Measurements from ENCODE around the gene SPATA46.
A peak's percentile ranks its signal among the peaks of the same experiment; 100 is the strongest.

The SPATA46 gene

GRCh38 chr1:162390396-162391185, 13.9 kb upstream of the SPATA46 start:
- no peak for DNase-seq

- no peak for DNase-seq
Observed at GRCh38 chr1:162389971-162390370, 13.3 kb upstream of the SPATA46 start.

DNA sequence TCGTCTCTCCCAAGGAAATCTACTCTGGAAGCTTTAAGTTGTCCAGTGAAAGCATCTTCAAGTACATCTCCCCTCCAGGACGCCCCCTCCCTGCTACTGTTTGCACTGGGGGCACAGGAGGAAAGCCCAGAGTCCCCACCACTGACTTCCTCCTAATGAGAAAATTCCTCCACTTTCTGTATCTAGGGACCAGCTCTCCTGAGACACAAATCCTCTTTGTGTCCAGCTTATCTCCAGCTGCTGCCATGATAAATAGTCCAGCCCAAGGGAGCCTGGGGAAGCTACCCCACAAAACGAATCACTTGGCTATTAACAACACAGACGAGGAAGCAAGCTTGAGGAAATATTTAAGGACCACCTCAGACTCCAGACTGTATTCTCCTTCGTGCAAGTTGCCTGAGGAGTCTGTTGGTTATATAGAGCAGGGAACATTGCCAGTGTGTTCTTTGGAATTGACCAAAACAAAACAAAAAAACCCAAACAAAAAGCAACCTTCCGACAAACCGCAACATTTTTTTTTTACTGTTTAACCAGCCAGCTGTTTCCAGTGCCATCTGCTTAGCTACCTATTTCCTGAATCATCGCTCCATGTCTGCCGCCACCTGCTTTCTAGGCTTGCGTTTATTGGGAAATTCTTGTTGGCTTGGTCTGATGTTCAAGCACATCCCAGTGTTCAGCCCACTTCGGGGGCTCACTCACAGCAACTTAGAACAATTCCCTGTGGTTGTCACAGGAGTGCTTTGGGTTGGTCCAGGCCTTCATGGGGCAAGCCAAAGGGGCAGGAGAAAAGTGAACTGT, 12.6 kb upstream of the SPATA46 start:
- peak; percentile 12 for DNase-seq

DNA sequence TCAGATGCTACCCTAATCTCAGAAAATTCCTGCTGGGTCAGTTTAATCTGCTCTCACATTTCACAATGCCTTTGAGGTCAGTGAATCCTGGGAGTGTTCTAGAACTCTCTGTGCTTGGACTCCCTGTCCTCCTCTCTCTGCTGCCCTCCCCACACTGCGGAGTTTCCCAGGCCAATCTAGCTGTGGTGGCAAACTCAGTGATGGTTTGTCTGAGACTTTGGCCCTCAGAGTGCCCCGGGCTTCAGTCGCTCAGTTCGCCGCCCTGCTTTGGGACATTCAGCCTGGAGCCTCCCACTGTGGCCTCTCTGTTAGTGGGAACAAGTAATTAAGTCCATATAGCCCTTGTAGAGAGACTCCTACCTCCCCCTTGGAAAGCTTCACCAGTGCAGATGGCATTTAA, 12.0 kb upstream of the SPATA46 start:
- DNase-seq = no peak

- no peak for DNase-seq
Observed at GRCh38 chr1:162388083-162388594, 11.5 kb upstream of the SPATA46 start.

DNA sequence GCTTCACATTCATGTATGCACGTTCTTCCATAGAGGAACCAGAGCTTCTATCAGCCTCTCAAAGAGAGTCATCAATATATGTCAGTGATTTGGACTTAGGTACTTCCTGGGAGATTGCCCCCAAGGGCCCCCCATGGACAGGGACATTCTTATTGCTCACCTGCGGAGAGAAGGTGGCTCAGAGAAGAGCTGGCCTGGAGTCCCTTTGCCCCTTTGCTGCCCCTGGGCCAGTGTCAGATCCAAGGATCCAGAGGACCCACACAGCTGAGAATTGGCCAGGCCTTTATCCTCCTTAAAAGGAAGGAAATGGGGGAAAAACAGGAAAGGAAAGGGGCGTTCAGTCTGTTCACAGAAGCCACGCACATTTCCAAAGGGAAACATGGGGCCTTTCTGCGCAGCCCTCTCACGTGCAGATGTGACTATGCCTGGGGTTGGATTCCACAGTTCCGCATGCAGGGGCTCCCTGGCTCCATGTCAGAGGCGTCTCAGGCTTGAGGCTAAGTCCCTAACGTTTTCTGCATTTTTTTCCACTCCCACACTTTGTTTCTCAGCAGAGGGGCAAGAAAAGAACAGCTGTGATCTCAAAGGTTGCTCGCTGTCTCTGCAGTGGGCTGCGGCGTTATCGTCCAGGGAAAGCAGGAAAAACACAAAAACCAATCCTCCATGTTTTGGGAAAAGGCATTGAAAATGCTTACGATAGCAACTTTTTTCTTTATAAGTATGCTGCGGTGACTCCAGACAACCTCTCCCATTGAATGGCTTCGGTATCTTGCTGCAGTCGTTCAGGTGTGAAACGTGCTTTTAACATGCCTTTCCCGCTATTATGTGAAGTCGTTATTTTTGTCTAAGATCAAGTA, 10.8 kb upstream of the SPATA46 start:
- DNase-seq = no peak

- DNase-seq = no peak
Observed at GRCh38 chr1:162386292-162387225, 9.9 kb upstream of the SPATA46 start.

- DNase-seq = no peak
Observed at GRCh38 chr1:162385702-162386101, 9.0 kb upstream of the SPATA46 start.

- DNase-seq = no peak
Observed at GRCh38 chr1:162385280-162385623, 8.6 kb upstream of the SPATA46 start.

GRCh38 chr1:162384601-162385279, 8.1 kb upstream of the SPATA46 start:
- no peak for DNase-seq

GRCh38 chr1:162384116-162384515, 7.5 kb upstream of the SPATA46 start:
- DNase-seq = no peak

DNA sequence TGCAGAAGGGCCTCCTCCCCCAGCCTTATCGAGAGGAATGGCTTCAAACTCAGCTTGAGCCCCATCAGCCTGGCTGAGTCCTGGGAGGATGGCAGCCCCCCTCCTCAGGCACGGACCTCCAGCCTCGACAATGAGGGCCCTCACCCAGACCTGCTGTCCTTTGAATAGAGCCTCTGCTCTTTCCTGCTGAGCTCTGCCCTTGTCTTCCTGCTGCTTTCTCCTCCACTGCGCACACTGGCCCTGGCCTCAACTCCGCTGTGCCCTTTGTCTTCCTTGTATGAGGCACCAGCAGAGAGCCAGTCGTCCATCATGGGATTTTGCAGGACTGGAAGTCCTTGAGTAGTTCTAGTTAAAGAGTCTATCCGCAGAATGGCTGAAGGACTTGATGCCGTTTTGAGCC, 6.9 kb upstream of the SPATA46 start:
- no peak for DNase-seq

DNA sequence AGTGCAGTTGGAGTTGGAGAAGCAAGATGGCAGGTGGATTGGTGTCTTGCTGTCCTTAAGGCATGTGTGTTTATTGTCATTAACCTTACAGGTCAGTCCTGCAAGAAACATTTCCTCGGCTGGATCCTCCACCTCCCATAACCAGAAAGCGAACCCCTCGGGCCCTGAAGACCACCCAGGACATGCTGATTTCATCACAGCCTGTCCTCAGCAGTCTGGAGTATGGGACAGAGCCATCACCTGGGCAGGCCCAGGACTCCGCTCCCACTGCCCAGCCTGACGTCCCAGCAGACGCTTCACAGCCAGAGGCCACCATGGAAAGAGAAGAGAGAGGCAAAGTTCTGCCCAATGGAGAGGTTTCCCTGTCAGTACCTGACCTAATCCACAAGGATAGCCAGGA, 6.4 kb upstream of the SPATA46 start:
- DNase-seq = no peak

- DNase-seq = no peak
Observed at GRCh38 chr1:162381941-162382750, 5.5 kb upstream of the SPATA46 start.

- no peak for DNase-seq
Observed at GRCh38 chr1:162381383-162381782, 4.7 kb upstream of the SPATA46 start, which contains the start of gene C1orf226. C1orf226 (plus strand) TSS chr1:162381728; CDS start chr1:162381902, 174 bp downstream.

DNA sequence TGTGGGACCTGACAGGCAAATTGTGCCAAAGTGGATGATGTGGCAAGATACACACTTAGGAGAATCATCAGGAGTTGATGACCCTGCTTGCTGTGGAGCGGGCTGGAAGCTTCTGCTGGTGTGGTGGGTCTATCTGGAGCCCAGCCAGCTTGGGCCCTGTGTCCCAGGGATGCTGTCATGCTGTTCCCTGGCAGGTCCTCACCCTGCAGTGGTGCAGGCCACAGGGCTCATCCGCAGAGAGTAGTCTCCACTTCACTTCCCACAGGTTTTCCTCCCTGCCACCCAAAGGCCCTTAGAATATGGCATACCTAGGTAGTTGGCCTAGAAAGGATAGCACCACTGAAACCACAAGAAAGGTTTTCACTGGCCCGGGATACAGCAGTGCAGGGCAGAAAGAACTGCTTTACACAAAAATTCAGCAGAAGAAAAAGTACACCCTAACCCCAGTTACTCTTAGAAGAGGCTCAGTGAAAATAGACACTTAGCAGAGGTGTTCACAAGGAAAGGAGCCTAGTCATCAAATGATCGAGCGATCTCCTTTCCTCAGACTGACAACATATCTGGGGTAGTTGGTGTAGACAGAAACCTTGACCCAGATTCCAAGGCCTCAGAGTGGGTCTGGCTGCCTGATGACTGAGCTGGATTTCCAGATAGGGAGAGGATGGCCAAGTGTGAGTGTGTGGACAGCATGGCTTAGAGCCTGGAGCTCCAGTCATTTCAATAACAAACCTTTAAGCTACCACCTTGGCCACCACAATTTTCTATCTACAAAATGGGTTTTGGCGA, 3.6 kb upstream of the SPATA46 start:
- DNase-seq = no peak

DNA sequence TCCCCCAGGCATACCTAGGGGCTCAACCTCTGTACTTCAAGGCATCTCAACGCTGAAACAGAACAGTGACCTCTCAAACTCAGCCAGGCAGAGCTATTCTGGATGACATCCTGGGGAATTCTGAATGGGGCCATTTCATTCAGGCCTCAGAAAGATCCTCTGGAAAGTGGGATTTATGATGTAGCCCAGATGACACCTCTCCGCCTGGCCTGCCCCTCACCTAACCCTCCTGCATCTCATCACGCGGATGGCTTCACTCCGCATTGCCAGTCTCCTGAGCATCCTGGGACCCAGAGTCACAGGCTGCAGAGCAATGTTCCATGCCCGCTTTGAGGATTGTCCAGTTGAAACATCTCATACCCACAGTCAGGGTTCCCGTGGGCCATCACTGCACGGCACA, 1.2 kb downstream of the SPATA46 start:
- DNase-seq = no peak

DNA sequence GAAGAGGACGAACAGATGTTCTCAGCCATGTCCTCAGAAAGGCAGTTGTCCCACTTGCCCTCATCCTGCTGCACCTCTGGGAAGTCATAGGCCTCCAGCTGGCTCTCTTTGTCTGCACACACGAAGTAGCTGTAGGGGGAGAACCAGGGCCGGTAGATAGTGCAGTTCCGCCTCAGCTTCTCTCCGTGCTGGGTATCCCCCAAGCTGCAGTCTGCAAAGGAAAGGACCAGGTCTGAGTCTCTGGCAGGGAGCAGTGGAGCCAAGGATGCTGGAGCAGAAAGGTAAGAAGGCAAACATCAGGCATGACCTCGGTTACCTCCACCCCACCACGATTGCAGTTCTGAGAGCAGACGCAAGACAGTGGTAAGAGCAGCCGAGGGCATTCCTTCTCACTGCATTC, 2.2 kb downstream of the SPATA46 start:
- no peak for DNase-seq

- DNase-seq = no peak
Observed at GRCh38 chr1:162373541-162374260, 3.0 kb downstream of the SPATA46 start.
